ENCODE measurements around the gene DSCAM.

The DSCAM gene

DNA sequence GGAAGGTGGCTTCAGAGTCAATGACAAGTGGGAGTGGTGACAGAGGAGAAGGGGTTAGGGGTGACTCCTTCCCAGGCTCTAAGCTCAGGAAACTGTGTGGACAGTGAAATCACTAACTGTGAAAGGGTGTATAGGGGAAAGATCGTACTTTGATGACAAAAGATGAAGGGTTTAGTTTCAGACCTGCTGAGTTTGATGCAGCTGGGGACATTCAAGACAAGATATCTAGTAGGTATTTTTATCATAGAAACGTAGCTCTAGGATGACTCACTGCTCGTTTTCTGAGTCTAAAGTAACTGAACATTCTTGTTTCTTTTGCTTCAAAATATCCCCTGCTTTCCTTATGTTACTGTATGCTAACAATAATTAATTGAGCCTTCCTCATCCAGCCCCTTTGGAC, 830.7 kb downstream of the DSCAM start:
- DNase-seq: no peak

DNA sequence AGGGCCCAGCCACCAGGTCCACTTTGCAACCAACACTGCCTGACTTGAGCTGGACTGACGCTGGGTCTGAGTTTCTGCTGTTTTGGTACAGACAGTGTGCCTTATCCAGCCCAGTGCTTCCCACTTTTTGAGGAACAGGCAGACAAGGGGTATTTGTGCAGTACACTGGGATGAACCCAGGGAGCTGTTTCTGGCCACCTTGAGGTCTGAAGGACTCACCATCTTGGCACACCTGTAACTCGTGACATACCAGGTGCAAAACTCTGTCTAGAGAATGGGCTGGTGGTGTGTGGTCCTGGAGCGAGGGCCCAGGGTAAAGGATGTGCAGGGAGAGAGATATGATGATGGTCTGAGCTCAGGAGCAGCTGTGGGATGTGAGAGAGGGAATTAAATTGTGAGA, 831.1 kb downstream of the DSCAM start:
- no peak for DNase-seq

DNA sequence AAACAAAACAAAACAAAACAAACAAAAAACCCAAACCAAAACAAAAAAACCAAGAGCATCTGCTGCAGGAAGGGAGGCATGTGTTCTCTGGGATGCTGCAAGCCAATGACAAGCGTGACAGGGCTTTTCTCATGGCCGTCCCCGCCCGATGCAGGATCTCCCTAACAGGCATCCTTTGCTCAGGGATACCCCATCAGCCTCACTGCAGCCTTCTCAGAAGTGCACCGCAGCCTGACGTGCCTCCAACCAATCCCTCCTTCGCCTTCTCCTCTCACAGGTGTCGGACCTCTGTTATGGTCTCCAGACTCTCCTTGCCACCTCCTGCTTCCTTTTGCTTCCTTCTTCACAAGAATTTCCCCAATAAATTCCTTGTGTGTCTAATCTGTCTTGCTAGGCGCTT, 832.6 kb downstream of the DSCAM start:
- DNase-seq: no peak

DNA sequence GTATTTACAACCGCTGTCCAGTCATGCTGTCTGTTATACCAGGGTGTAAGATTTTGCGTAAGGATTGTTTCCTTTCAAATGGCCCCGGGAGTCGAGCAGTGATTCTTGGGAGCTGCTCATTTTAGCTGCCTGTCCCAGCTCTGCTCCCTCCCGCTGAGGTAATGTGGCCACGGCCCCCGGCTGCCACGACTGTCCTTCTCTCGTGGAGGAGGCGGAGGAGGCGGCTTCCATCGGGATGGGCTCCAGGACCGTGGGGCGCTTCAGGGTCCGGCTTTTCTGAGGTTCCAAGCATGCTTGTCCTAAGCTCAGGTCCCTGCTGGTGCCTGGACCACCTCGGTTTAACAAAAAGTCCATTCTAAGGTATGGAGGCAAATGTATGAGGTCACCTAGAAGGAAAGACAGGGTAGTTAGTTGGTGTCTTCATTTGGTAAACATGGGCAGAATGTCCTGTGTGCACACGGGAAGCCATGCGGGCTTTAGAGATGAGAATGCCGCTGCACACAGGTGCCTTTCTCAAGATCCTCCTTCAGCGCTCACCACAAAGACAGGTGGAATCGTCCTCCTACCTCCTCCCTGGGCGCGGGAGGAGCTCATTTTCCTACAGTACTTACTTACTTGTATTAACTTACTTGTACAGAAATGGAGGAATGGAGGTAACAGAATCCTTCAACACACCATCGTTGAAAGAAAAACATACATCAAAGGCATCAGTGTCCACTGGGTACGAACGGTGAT, 833.8 kb downstream of the DSCAM start:
- no peak for DNase-seq

DNA sequence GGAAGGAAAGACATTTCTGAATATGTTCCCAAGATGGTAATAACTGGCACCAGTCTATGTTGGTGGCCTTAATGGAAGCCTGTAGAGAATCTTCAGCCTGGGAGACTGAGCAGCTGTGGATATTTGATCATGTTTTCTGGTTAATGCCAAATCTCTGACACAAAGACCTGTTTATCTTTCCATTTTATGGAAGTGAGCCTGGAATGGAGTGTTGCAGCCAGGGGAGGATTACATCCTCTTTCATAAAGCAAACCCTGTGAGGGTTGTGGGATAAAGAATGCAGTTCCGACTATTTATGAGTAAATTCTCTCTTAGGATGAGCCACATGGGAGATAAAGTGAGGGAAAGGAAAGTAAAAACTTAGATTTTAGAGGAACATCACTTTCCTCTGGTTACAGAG, 835.6 kb downstream of the DSCAM start:
- no peak for DNase-seq

DNA sequence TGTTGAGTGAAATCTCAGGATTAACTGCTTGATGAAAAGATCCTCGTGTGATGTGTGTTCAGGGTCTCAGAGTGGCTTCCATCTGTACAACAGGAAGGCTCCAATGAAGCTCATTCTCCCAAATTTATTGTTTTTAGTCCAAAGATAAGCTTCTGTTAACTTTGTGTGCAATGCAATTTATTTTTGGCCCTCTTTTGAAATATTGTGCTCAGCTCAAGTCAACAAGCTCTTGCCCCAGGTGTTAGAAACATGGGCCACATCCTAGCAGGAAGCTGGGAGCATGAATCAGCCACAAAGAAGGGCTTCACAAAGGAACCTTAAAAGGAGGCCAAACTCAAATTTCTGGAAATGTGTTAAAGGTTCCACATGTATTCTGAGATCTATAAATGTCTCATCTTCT, 844.0 kb downstream of the DSCAM start:
- DNase-seq: no peak

DNA sequence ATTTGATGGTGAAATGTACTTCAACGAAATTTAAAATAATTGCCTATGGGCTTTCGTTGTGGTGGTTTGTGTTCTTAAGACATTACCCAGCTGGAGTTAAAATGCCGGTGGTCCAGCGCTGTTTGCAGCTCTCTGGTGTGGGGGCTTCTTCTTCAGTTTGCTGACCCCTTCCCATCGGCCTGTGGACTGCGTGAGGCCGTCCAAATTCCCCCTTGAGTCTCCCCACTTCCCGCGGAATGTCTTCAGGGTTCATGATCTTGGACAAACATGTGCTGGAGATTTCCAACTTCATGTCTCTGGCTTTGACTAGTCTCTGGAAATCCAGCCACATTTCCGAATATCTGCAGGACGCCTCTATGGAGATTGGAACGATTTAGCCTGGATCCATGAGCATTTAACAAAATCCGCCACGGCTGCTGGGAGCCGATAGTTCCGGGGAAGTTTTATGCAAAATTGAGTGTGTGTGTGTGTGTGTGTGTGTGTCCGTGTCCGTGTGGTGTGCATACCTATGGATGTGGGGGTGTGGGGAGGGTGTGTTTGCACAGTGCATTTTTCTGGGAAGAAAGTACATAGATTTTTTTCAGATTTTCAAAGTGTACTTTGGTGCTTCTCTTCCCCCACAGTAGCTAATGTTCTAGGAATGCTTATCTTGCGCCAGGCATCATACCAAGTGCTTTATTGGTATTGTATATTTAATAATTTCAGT, 862.5 kb downstream of the DSCAM start:
- DNase-seq: peak; percentile 13

DNA sequence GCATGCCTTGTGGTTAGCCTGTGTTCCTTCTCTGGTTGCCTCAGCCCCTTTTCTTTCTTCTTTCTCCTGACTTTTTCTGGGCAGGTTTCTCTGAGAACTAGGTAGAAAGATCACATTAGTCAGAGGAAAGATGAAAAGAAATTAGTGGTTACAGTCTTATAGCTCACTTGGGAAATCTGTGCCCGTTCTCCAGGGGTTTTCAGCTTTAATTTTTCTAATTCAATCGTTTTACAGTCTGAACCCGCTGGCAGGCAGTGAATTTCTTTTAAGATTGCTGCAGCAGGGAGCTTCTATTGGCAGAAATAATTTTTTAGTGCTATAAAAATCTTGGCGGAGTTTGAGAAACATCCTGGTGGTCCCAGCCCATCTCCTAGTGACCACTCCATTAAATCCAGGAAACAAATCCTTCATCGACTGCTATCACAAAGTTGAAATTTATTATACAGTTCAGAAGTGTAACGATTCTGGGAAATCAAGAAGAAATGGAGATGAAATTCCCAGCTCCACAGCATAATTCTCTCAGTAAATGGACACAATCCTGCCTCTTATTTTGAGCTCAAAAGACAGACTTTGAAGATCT, 866.6 kb downstream of the DSCAM start:
- DNase-seq: no peak

DNA sequence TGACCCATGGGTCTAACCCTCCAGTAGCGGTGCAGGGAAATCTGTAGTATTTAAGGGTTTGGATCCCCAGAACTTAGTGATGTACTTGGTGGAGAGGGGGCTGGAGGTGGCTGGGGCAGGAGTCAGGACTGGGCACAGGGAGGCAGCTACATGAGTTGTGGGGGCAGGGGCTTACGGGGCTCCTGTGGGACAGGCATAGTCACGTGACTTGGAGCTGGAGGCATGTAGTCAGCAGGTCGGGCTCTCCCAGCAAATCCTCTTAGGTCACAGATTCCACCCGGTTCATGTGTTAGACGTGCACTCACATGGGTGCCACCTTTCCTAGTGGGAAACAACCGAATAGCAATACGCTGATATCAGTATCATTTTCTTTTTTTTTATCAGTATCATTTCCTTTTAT, 867.6 kb downstream of the DSCAM start:
- DNase-seq: no peak

DNA sequence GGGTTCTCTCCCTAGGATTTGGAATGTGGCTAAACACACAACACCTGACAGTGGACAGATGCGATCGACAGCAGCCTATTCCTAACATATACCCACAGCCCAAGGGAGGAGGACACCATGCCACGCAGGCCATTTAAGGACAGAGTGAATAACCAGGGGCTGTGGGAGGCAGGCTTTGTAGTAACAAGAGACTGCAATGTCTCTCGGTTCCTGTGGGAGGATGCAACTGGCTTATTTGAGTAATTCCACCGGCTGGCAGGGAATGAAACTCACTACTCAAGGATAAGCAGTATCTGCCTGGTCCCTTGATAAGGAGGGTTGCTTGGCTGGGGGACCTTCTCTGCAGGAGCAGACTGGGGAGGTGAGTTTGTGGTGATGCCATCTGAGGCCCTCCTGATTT, 870.2 kb downstream of the DSCAM start:
- DNase-seq: no peak

DNA sequence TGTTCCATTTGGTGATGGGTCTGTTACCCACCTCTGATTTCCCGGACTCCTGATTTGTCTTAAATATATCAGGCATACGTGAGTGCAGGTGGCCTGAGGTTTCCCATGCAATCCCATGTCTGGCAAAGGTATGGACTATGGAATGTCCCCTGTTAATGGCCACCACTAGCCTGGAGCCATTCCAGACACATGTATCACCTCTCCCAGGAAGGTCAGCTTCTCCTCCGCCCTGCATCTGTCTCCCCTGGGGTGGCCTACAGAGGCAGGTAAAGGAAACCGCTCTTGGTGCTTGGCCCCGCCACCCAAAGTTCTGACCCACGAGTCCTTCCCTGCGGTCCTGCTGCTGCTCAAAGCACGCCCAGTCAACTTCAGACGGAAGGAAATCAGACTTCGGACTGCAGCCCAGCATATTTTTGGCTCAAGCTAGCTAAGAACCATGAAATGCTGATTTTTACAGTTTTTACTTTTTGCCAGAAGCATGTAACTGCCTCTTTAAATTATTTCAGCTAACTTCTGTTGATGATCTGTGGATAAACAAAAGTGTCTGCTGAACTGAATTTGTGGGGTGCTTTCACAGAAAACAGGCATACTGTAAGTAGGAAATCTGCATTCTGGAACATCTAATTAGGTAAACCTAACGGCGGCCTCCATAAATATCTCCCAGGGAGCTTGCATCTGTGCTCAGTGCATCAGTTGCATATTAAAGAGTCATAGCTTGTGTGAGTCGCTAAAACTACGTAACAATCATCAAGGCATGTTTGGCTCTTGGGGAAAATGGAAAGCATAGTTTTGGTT, 873.8 kb downstream of the DSCAM start:
- no peak for DNase-seq

DNA sequence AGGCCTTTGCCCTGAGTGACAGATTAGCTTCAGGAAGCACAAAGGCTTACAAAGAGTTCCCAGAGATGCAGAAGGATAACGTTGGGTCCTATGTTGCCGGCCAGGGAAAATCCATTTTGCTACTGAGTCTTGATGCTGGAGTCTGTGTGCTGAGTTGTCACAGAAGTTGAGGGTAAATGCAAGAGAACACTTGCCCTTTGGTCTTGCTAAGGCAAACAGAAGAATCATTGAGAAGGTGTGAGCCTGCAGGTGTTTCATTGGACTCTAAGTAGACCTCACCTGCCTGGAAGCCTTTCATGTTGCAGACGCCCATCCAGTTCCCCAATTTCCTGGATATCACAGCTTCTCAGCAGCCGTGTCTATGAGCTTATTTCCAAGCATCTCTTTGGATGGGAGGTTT, 874.5 kb downstream of the DSCAM start:
- DNase-seq: no peak

DNA sequence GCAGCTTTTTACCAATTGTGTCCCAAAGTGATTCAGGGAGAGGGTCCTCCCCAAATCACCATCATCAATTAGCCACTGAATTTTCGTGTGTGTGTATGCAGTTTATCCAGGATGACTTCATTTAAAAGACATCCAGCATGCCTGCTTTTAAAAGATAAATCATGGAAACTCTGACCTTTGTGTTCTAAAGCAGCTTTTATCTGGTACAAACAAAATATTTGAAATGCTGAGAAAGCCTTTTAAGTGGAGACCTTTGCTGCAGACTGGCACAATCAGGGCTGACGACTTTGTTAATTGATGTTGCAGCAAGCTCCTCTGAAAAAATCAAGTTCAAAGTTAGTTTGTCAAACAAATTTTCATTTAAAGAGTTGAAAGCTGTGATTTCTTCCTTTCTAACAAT, 875.0 kb downstream of the DSCAM start:
- no peak for DNase-seq

DNA sequence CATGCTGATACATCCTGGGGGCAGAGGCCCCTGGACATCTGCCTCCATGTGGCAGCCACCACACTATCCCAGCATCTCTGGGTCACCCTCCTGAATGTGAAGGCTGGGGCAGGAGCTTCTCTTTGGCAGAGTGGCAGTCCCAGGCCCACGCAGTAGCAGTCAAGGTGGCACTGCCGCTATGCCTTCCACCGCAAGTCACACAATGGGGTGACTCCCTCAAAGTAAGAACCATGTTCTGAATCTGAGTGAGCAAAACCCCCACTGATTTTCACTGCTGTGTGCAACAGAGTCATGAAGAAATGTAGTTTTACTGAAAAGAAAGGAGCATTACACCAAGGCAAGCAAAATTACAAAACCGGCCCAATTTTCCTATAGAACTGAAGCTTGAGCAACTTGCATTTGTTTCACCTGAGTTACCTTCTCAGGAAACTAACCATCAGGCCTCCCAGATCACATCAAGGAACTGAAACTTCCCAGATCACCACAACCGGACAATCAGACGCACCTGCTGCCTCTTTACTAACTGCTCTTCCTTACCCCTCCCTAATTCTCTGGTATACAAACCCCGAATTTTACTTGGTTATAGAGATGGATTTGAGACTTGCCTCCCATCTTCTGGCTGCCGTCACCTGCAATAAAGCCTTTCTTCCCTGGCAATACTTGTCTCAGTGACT, 877.1 kb downstream of the DSCAM start:
- DNase-seq: no peak

DNA sequence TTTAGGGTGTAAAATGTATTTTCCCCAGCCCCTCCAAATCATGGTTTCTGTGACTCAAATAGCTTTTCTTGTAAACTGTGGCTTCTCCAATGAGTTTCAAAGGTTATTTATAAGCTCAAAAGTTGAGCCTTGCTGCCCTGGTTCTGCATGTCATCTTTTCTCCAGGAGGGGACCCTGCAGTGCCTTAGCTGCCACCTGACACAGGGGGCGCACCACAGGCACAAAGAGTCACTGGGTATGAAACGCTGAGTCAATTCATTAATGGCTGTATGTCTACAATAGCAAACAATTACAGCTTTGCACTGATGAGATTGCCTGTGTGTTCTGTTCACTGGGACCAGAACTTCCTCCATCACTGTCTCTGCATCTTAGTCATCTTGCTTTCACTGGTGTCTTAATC, 878.9 kb downstream of the DSCAM start:
- DNase-seq: no peak

DNA sequence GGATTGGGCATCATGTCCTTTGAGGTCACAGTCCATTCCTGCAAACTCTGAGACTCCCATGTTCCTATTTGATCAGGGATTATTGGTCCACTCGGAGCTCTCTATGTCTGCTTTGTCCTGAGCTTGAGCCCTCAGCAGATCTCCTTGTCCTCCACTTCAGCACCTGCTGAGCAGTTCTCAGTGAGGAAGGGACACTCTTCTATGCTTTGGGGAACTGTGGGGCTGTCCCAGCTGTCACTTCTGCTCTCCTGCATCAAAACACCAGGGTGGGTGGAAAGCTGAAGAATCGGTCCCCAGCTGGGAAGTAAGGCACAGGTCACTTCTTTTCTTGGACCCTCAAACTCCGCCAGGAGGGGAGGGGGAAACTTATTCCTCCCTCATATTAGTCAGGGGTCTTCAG, 880.2 kb downstream of the DSCAM start:
- DNase-seq: no peak

DNA sequence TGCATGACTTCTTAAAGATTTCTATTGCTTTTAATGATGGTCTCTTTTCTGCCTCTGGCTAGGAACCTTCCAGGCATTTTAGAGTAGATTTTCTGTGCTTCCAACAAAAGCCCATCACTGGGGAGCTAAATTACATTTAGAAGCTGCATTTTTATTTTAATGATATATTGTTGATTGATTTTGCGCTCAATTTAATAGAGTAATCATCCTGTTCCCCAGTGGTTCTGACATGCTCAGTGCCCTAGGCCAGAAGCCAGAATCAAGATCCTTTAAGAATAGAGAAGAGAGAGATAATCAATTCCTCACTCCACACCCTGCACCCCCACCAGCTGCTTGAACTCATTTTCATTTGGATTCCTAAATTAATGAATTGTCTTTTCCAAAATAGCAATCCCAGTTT, 881.9 kb downstream of the DSCAM start:
- DNase-seq: no peak

DNA sequence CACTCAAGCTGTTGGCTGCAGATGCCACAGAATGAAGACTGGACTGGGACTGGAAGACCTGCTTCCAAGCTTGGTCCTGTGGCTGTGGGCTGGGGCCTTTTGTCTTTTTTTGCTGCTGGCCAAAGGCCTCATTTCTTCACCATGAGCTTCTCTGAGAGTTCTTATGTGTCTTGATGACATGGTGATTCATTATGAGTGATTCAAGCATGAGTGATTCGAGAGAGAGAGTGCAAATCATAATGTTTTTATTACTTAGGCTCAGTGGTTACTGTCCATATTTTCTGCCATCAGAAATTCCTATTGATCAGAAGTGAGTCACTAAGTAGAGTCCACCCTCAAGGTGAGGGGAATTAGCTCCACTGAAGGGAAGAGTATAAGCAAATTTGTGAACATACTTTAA, 885.7 kb downstream of the DSCAM start:
- DNase-seq: no peak

All from eye (tissue), 1 donor.